H9 (cell line): Measurements from ENCODE around the gene CAMK2B. TPM values are rescaled to one million over a fixed set of nuclear protein-coding genes. Genes with fewer than 3 reads are reported as not detected.

ENCODE experiments used
- DNase-seq: peaks from one replicate; pipeline ENCODE4 v3.0.0-alpha.2; 2017
- H2AFZ ChIP-seq: one replicate; pipeline ENCODE4 v1.6.1; 2013; ENCODE audit warnings: mild to moderate bottlenecking, low read length, control low read depth, moderate library complexity
- H2AK5ac ChIP-seq: 2 replicates; pipeline ENCODE4 v1.6.1; 2013; ENCODE audit warnings: low read length, control low read depth, mixed read lengths; ENCODE audit not compliant: insufficient read length
- H2BK120ac ChIP-seq: one replicate; pipeline ENCODE4 v1.6.1; 2013; ENCODE audit warnings: low read depth, mild to moderate bottlenecking, low read length, control low read depth, inconsistent platforms; ENCODE audit not compliant: poor library complexity, severe bottlenecking
- H2BK12ac ChIP-seq: 2 replicates; pipeline ENCODE4 v1.6.1; 2013; ENCODE audit warnings: low read length, control low read depth, mixed read lengths, low read depth; ENCODE audit not compliant: insufficient read length
- H2BK15ac ChIP-seq: 2 replicates; pipeline ENCODE4 v1.6.1; 2013; ENCODE audit warnings: low read depth, low read length, control low read depth
- H2BK20ac ChIP-seq: one replicate; pipeline ENCODE4 v1.6.1; 2013; ENCODE audit warnings: low read depth, mild to moderate bottlenecking, low read length, control low read depth, inconsistent platforms; ENCODE audit not compliant: poor library complexity, severe bottlenecking
- H2BK5ac ChIP-seq: 2 replicates; pipeline ENCODE4 v1.6.1; 2013; ENCODE audit warnings: low read length, control low read depth, mixed read lengths; ENCODE audit not compliant: insufficient read length
- H3K14ac ChIP-seq: 2 replicates; pipeline ENCODE4 v1.6.1; 2013; ENCODE audit warnings: low read length, control low read depth; ENCODE audit not compliant: insufficient read depth
- H3K18ac ChIP-seq: 2 replicates; pipeline ENCODE4 v1.6.1; 2013; ENCODE audit warnings: low read depth, mild to moderate bottlenecking, mixed read lengths, low read length, control low read depth; ENCODE audit not compliant: insufficient read length
- H3K23ac ChIP-seq: 2 replicates; pipeline ENCODE4 v1.6.1; 2013; ENCODE audit warnings: low read length, control low read depth, mixed read lengths, low read depth; ENCODE audit not compliant: insufficient read length
- H3K23me2 ChIP-seq: 2 replicates; pipeline ENCODE4 v1.6.1; 2013; ENCODE audit warnings: low read depth, mild to moderate bottlenecking, mixed read lengths, low read length, control low read depth; ENCODE audit not compliant: insufficient read length, poor library complexity, severe bottlenecking
- H3K27ac ChIP-seq: 2 replicates; pipeline ENCODE4 v1.5.1; 2013; ENCODE audit warnings: low read length, control low read depth, mixed read lengths, low read depth; ENCODE audit not compliant: insufficient read length
- H3K27me3 ChIP-seq: 2 replicates; pipeline ENCODE4 v1.6.1; 2013; ENCODE audit warnings: low read length, control low read depth, inconsistent platforms; ENCODE audit not compliant: insufficient read depth
- H3K4ac ChIP-seq: 2 replicates; pipeline ENCODE4 v1.6.1; 2013; ENCODE audit warnings: low read depth, mild to moderate bottlenecking, control low read depth, inconsistent platforms, low read length, moderate library complexity
- H3K4me1 ChIP-seq: 2 replicates; pipeline ENCODE4 v1.6.1; 2013; ENCODE audit warnings: low read length, control low read depth, inconsistent platforms; ENCODE audit not compliant: insufficient read depth
- H3K4me2 ChIP-seq: 2 replicates; pipeline ENCODE4 v1.6.1; 2013; ENCODE audit warnings: low read length, control low read depth, mixed read lengths; ENCODE audit not compliant: insufficient read length, insufficient read depth
- H3K56ac ChIP-seq: 2 replicates; pipeline ENCODE4 v1.6.1; 2013; ENCODE audit warnings: low read depth, mild to moderate bottlenecking, mixed read lengths, low read length, control low read depth; ENCODE audit not compliant: insufficient read length
- H3K79me1 ChIP-seq: 2 replicates; pipeline ENCODE4 v1.6.1; 2013; ENCODE audit warnings: low read depth, mild to moderate bottlenecking, moderate library complexity, low read length, control low read depth, inconsistent platforms; ENCODE audit not compliant: insufficient read depth, poor library complexity, severe bottlenecking
- H3K79me2 ChIP-seq: 2 replicates; pipeline ENCODE4 v1.6.1; 2013; ENCODE audit warnings: low read length, control low read depth, inconsistent platforms; ENCODE audit not compliant: insufficient read depth
- H3K9ac ChIP-seq: 2 replicates; pipeline ENCODE4 v1.6.1; 2013; ENCODE audit warnings: low read length, control low read depth, mixed read lengths; ENCODE audit not compliant: insufficient read length; ENCODE audit errors: extremely low read depth
- H3K9me3 ChIP-seq: one replicate; pipeline ENCODE4 v1.6.1; 2013; ENCODE audit warnings: low read depth, low read length, inconsistent platforms; ENCODE audit not compliant: control insufficient read depth
- H3T11ph ChIP-seq: one replicate; pipeline ENCODE4 v1.6.1; 2013; ENCODE audit warnings: mild to moderate bottlenecking, low read length, control low read depth, inconsistent platforms
- H4K20me1 ChIP-seq: one replicate; pipeline ENCODE4 v1.6.1; 2013; ENCODE audit not compliant: control insufficient read depth, insufficient read length, insufficient read depth
- H4K5ac ChIP-seq: 2 replicates; pipeline ENCODE4 v1.6.1; 2013; ENCODE audit warnings: low read depth, mild to moderate bottlenecking, mixed read lengths, low read length, control low read depth; ENCODE audit not compliant: insufficient read length
- H4K8ac ChIP-seq: replicated peaks from 2 replicates; pipeline ENCODE4 v1.6.1; 2013; ENCODE audit warnings: low read length, control low read depth, mixed read lengths, low read depth; ENCODE audit not compliant: insufficient read length
- H4K91ac ChIP-seq: 2 replicates; pipeline ENCODE4 v1.6.1; 2013; ENCODE audit warnings: low read depth, mild to moderate bottlenecking, moderate library complexity, mixed read lengths, low read length, control low read depth; ENCODE audit not compliant: insufficient read length
- H3K27ac Mint-ChIP-seq, 3 experiments: 2 replicates in 2 of 3; 3 replicates in 1 of 3; pipeline ENCODE4 v1.8.0; 2020 to 2021; ENCODE audit warnings: mixed read lengths in 3 of 3, mild to moderate bottlenecking in 1 of 3, moderate library complexity in 1 of 3
- H3K27me3 Mint-ChIP-seq: 2 replicates; pipeline ENCODE4 v1.8.0; 2021; ENCODE audit warnings: low read depth, mild to moderate bottlenecking, moderate library complexity, mixed read lengths
- H3K36me3 Mint-ChIP-seq, 3 experiments: 2 replicates in 2 of 3; 3 replicates in 1 of 3; pipeline ENCODE4 v1.8.0; 2020 to 2021; ENCODE audit warnings: low read depth in 3 of 3, mixed read lengths in 3 of 3; ENCODE audit not compliant: insufficient read depth in 1 of 3
- H3K4me1 Mint-ChIP-seq, 2 experiments: 2 replicates each; pipeline ENCODE4 v1.8.0; 2020; ENCODE audit warnings: mixed read lengths in 2 of 2
- H3K4me3 Mint-ChIP-seq, 2 experiments: 2 replicates in 1 of 2; 3 replicates in 1 of 2; pipeline ENCODE4 v1.8.0; 2020 to 2021; ENCODE audit warnings: mild to moderate bottlenecking in 2 of 2, mixed read lengths in 2 of 2, moderate library complexity in 1 of 2
- H3K9me3 Mint-ChIP-seq, 2 experiments: 2 replicates in 1 of 2; 3 replicates in 1 of 2; pipeline ENCODE4 v1.8.0; 2020; ENCODE audit warnings: mild to moderate bottlenecking in 2 of 2, mixed read lengths in 2 of 2, moderate library complexity in 1 of 2
- WGBS: extraction: QIAGEN DNeasy Blood & Tissue Kit; methylation state at CpG from one replicate; pipeline ENCODE4 v1.1.7; 2013; ENCODE audit warnings: missing lambda C conversion rate, low lambda C conversion rate, mixed read lengths; ENCODE audit not compliant: insufficient read length; ENCODE audit errors: extremely low coverage; 5-methylcytosine and 5-hydroxymethylcytosine counted together
- total RNA-seq: library from RNA; stranded (reverse); gene quantifications from 2 replicates; pipeline ENCODE4 v1.2.1, GENCODE V29; 2021
- TF ChIP-seq, protein P1 (sequence below): fragments of 200-600 bp; sonication (generic); conservative IDR thresholded peaks from 3 replicates; pipeline ENCODE4 v1.8.0; 2021; ENCODE audit warnings: antibody characterized with exemption, mild to moderate bottlenecking

The CAMK2B gene
- total RNA-seq, 1 experiment from 2014 or later = 0.17 TPM

DNA sequence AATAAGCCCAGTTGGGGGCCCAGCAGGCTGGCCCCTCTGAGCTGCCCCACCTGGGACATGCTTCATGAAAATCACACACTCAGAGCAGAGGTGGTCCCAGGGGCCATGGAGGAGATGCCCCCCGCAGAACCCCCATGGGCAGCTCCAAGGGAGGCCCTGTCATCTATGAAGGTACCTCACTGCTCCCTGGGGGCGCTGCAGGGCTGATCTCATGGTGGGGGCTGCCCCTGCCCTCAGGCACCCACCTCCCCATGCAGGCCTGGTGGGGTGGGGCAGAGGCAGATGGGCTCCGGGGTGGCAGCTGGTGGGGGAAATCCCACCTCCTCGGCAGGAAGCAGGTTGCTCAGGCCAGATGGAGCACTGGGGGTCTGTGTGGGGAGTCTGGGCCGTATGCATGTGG, 64.2 kb downstream of the CAMK2B start:
- Histone ChIP-seq H3K9me3 (no peaks in the 10 kb centered on the region), H4K91ac (no peak overlapping the region), H2BK5ac (no peak overlapping the region), H3K4ac (no peak overlapping the region), H3K79me1 (no peaks in the 10 kb centered on the region), H3K18ac (no peak overlapping the region), H3K27me3 (peaks cover 1% of the 10 kb centered on the region; the same call in 1 of the 2 replicates), H3K79me2 (no peaks in the 10 kb centered on the region), H3K9ac (no peak overlapping the region), H2BK20ac (no peak overlapping the region), H3K56ac (no peak overlapping the region), H2BK120ac (no peak overlapping the region), H3K4me2 (no peak overlapping the region), H2AK5ac (no peak overlapping the region), H3K23ac (no peak overlapping the region), H2BK12ac (no peak overlapping the region), H3K27ac (no peak overlapping the region), H2AFZ (no peak overlapping the region), H3K23me2 (no peaks in the 10 kb centered on the region), H2BK15ac (no peak overlapping the region), H4K8ac (no peak overlapping the region), H3K14ac (no peak overlapping the region), H3K4me1 (no peaks in the 10 kb centered on the region; the same call in 1 of the 2 replicates), H3T11ph (no peak overlapping the region), H4K20me1 (no peaks in the 10 kb centered on the region), H4K5ac (no peak overlapping the region)
- WGBS = no CpG with 5 or more reads among the region's 5 CpGs
- H3K9me3 Mint-ChIP-seq = no peaks in the 10 kb centered on the region
- TF ChIP-seq, protein P1, sequence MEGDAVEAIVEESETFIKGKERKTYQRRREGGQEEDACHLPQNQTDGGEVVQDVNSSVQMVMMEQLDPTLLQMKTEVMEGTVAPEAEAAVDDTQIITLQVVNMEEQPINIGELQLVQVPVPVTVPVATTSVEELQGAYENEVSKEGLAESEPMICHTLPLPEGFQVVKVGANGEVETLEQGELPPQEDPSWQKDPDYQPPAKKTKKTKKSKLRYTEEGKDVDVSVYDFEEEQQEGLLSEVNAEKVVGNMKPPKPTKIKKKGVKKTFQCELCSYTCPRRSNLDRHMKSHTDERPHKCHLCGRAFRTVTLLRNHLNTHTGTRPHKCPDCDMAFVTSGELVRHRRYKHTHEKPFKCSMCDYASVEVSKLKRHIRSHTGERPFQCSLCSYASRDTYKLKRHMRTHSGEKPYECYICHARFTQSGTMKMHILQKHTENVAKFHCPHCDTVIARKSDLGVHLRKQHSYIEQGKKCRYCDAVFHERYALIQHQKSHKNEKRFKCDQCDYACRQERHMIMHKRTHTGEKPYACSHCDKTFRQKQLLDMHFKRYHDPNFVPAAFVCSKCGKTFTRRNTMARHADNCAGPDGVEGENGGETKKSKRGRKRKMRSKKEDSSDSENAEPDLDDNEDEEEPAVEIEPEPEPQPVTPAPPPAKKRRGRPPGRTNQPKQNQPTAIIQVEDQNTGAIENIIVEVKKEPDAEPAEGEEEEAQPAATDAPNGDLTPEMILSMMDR = no peak
- peaks cover 0 to 7% of the 10 kb centered on the region in 2 experiments; a peak in 2 of 4 replicates for H3K4me1 Mint-ChIP-seq
- H3K4me3 Mint-ChIP-seq = no peak overlapping the region
- H3K36me3 Mint-ChIP-seq = no peaks in the 10 kb centered on the region
- H3K27me3 Mint-ChIP-seq = peaks cover 15% of the 10 kb centered on the region
- peak overlapping the region in 1 of 3 experiments; percentile 42; a peak in 1 of 7 replicates for H3K27ac Mint-ChIP-seq
- no peak for DNase-seq
